Activated CD4-positive, alpha-beta memory T cell treated with anti-CD3 and anti-CD28 coated beads, Interleukin-2, amount 10 ng/mL, durations not matched to agents 7 days and 5 days (primary cell): ENCODE measurements around the gene LETM1. TPM values are rescaled to one million over a fixed set of nuclear protein-coding genes. Genes with fewer than 3 reads are reported as not detected.

Experiments
- CTCF ChIA-PET: fragments of 350-600 bp; sonication (Branson Sonifier 250); formaldehyde crosslinking; loops from one replicate; lab custom pipeline; 2021; ENCODE audit warnings: antibody characterized with exemption, inconsistent platforms; lab: Charles Lee
- POLR2A ChIA-PET: fragments of 350-600 bp; sonication (Branson Sonifier 250); formaldehyde crosslinking; loops from one replicate; lab custom pipeline; 2021; ENCODE audit warnings: antibody characterized with exemption; lab: Charles Lee
- DNase-seq: peaks from one replicate; pipeline ENCODE4 v3.0.0-alpha.2; 2020
- H3K27ac Mint-ChIP-seq: one replicate; pipeline ENCODE4 v1.8.0; 2021; ENCODE audit warnings: mild to moderate bottlenecking, mixed read lengths
- H3K27me3 Mint-ChIP-seq: one replicate; pipeline ENCODE4 v1.8.0; 2021; ENCODE audit warnings: mixed read lengths
- H3K36me3 Mint-ChIP-seq: one replicate; pipeline ENCODE4 v1.8.0; 2021; ENCODE audit warnings: low read depth, mixed read lengths
- H3K4me1 Mint-ChIP-seq: one replicate; pipeline ENCODE4 v1.8.0; 2021; ENCODE audit warnings: mixed read lengths
- H3K4me3 Mint-ChIP-seq: one replicate; pipeline ENCODE4 v1.8.0; 2021; ENCODE audit warnings: mild to moderate bottlenecking, mixed read lengths
- H3K9me3 Mint-ChIP-seq: one replicate; pipeline ENCODE4 v1.8.0; 2021; ENCODE audit warnings: mixed read lengths
- total RNA-seq, 2 experiments: library from RNA; stranded (reverse); gene quantifications; one replicate each; pipeline ENCODE4 v1.2.3, GENCODE V29; 2021

The LETM1 gene
- total RNA-seq, 2 experiments from 2014 or later: 36.6 to 39.3 TPM

- no peaks in the 10 kb centered on the region for H3K9me3 Mint-ChIP-seq
- no peaks in the 10 kb centered on the region for H3K36me3 Mint-ChIP-seq
- peaks cover 15% of the 10 kb centered on the region for H3K27me3 Mint-ChIP-seq
- CTCF ChIA-PET: no interaction called here
- DNase-seq: no peak
- H3K4me1 Mint-ChIP-seq: no peaks in the 10 kb centered on the region
- no peak overlapping the region for H3K27ac Mint-ChIP-seq
- H3K4me3 Mint-ChIP-seq: no peak overlapping the region
- POLR2A ChIA-PET: no interaction called here
Measured at GRCh38 chr4:1798580-1799386, 57.2 kb downstream of the LETM1 start.

- no peaks in the 10 kb centered on the region for H3K9me3 Mint-ChIP-seq
- no peaks in the 10 kb centered on the region for H3K4me1 Mint-ChIP-seq
- H3K27me3 Mint-ChIP-seq: peaks cover 15% of the 10 kb centered on the region
- POLR2A ChIA-PET: no interaction called here
- DNase-seq: no peak
- no peak overlapping the region for H3K27ac Mint-ChIP-seq
- H3K36me3 Mint-ChIP-seq: no peaks in the 10 kb centered on the region
- H3K4me3 Mint-ChIP-seq: no peak overlapping the region
- CTCF ChIA-PET: no interaction called here
Measured at GRCh38 chr4:1797861-1798579, 57.9 kb downstream of the LETM1 start.

GRCh38 chr4:1797298-1797860 lies 58.6 kb downstream of the LETM1 start:
- CTCF ChIA-PET: interaction anchor here (1.3 kb wide), 1 partner anchor 104 kb away, joined by 3 read pairs; no protein-coding TSS in a partner anchor
- H3K27me3 Mint-ChIP-seq: peaks cover 15% of the 10 kb centered on the region
- no peak overlapping the region for H3K27ac Mint-ChIP-seq
- no peak overlapping the region for H3K4me3 Mint-ChIP-seq
- no peaks in the 10 kb centered on the region for H3K4me1 Mint-ChIP-seq
- no peaks in the 10 kb centered on the region for H3K9me3 Mint-ChIP-seq
- POLR2A ChIA-PET: interaction anchor here (1.4 kb wide), 1 partner anchor 73 kb away, joined by 3 read pairs; no protein-coding TSS in a partner anchor
- DNase-seq: no peak
- H3K36me3 Mint-ChIP-seq: no peaks in the 10 kb centered on the region

GRCh38 chr4:1796486-1797204 lies 59.3 kb downstream of the LETM1 start:
- Mint-ChIP-seq H3K4me3 (no peak overlapping the region), H3K9me3 (no peaks in the 10 kb centered on the region), H3K4me1 (no peaks in the 10 kb centered on the region), H3K27ac (no peak overlapping the region), H3K36me3 (no peaks in the 10 kb centered on the region), H3K27me3 (peaks cover 22% of the 10 kb centered on the region)
- no peak for DNase-seq
- ChIA-PET CTCF (interaction anchor here (1.3 kb wide), 2 partner anchors 52 to 103 kb away, joined by 3 to 6 read pairs; no protein-coding TSS in a partner anchor), POLR2A (interaction anchor here (1.4 kb wide), 1 partner anchor 74 kb away, joined by 3 read pairs; no protein-coding TSS in a partner anchor)

- Mint-ChIP-seq H3K27me3 (peaks cover 30% of the 10 kb centered on the region), H3K9me3 (no peaks in the 10 kb centered on the region), H3K4me3 (no peak overlapping the region), H3K4me1 (no peaks in the 10 kb centered on the region), H3K36me3 (no peaks in the 10 kb centered on the region), H3K27ac (no peak overlapping the region)
- no peak for DNase-seq
- ChIA-PET POLR2A (interaction anchor here (1.4 kb wide), 1 partner anchor 75 kb away, joined by 3 read pairs; no protein-coding TSS in a partner anchor), CTCF (interaction anchor here (1.3 kb wide), 1 partner anchor 50 kb away, joined by 6 read pairs; no protein-coding TSS in a partner anchor)
Measured at GRCh38 chr4:1795299-1796195, 60.4 kb downstream of the LETM1 start.

GRCh38 chr4:1794809-1795298 lies 61.1 kb downstream of the LETM1 start:
- Mint-ChIP-seq H3K36me3 (no peaks in the 10 kb centered on the region), H3K27ac (no peak overlapping the region), H3K9me3 (no peaks in the 10 kb centered on the region), H3K27me3 (peaks cover 30% of the 10 kb centered on the region), H3K4me3 (no peak overlapping the region), H3K4me1 (no peaks in the 10 kb centered on the region)
- ChIA-PET CTCF (no interaction called here), POLR2A (no interaction called here)
- DNase-seq: no peak

- ChIA-PET CTCF (no interaction called here), POLR2A (interaction anchor here (1.4 to 1.5 kb wide), 2 partner anchors 22 to 77 kb away, joined by 3 to 4 read pairs; partner anchors contain the start of gene NSD2)
- Mint-ChIP-seq H3K4me3 (no peak overlapping the region), H3K36me3 (no peaks in the 10 kb centered on the region), H3K9me3 (no peaks in the 10 kb centered on the region), H3K27ac (no peak overlapping the region), H3K27me3 (peaks cover 30% of the 10 kb centered on the region), H3K4me1 (no peaks in the 10 kb centered on the region)
- no peak for DNase-seq
Measured at GRCh38 chr4:1793940-1794808, 61.8 kb downstream of the LETM1 start.

GRCh38 chr4:1793496-1793840 lies 62.5 kb downstream of the LETM1 start:
- CTCF ChIA-PET: no interaction called here
- peak; percentile 49 for DNase-seq

GRCh38 chr4:1792832-1793495 lies 63.0 kb downstream of the LETM1 start, which contains the start of gene FGFR3:
Gene FGFR3, plus strand, starts transcription at chr4:1793293. Its CDS starts 642 bp downstream, at chr4:1793935.
- ChIA-PET CTCF (no interaction called here), POLR2A (interaction anchor here (1.4 to 1.5 kb wide), 3 partner anchors 23 to 78 kb away, joined by 3 to 4 read pairs (median 4); partner anchors contain the start of gene NSD2)
- no peak within 1 kb of the TSS for H3K4me3 Mint-ChIP-seq
- DNase-seq: peak; percentile 46
- no peak within 1 kb of the TSS for H3K27ac Mint-ChIP-seq
- H3K4me1 Mint-ChIP-seq: no peaks in the 10 kb centered on the region
- H3K36me3 Mint-ChIP-seq: no peaks in the 10 kb centered on the region
- no peaks in the 10 kb centered on the region for H3K9me3 Mint-ChIP-seq
- H3K27me3 Mint-ChIP-seq: peaks cover 30% of the 10 kb centered on the region

More at GRCh38 chr4:1793496-1793840, 62.5 kb downstream of the LETM1 start:
- no peaks in the 10 kb centered on the region for H3K9me3 Mint-ChIP-seq
- POLR2A ChIA-PET: interaction anchor here (1.4 to 1.5 kb wide), 3 partner anchors 22 to 77 kb away, joined by 3 to 4 read pairs (median 4); partner anchors contain the start of gene NSD2
- H3K27ac Mint-ChIP-seq: no peak overlapping the region
- no peak overlapping the region for H3K4me3 Mint-ChIP-seq
- H3K27me3 Mint-ChIP-seq: peaks cover 30% of the 10 kb centered on the region
- H3K36me3 Mint-ChIP-seq: no peaks in the 10 kb centered on the region
- no peaks in the 10 kb centered on the region for H3K4me1 Mint-ChIP-seq

GRCh38 chr4:1792158-1792831 lies 63.7 kb downstream of the LETM1 start:
- Mint-ChIP-seq H3K4me3 (no peak overlapping the region), H3K4me1 (no peaks in the 10 kb centered on the region), H3K27me3 (peaks cover 30% of the 10 kb centered on the region), H3K9me3 (no peaks in the 10 kb centered on the region), H3K27ac (no peak overlapping the region), H3K36me3 (no peaks in the 10 kb centered on the region)
- no peak for DNase-seq
- CTCF ChIA-PET: no interaction called here
- POLR2A ChIA-PET: interaction anchor here (1.5 kb wide), 2 partner anchors 78 to 79 kb away, joined by 4 read pairs; partner anchors contain the start of gene NSD2
